Measurements from ENCODE around the gene ASTN2. TPM values are rescaled to one million over a fixed set of nuclear protein-coding genes. Genes with fewer than 3 reads are reported as not detected.

ASTN2 gene
- total and polyA plus RNA-seq, 4 donors, result 0.57 to 2.9 (median 1.4) TPM

DNA sequence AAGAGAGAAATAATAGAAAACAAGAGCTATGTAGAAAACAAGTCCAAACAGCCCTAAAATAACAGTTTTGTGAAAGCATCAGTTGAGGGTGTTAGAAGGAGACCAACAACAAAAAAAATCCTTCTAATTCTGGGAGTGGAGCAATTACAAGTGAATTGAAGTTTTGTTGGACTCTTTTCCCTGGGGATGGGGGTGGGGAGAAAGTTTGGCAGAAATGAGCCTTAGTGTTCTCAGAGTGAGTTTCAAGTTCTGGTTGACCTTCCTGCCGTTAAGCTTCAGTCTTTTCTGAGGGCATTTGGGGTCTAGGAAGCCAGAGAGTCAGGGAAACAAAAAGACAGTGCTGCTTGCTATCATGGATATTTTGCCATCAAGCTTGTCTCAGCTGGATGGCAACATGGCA is 834.0 kb downstream of the ASTN2 start:
- H3K27me3 ChIP-seq (ENCODE audit: control insufficient read depth in 4 of 4, insufficient read depth in 4 of 4, low read length in 3 of 4), result no peaks in the 10 kb centered on the region
- no peaks in the 10 kb centered on the region for H3K9me3 ChIP-seq (ENCODE audit: control insufficient read depth in 4 of 4, low read length in 3 of 4)
- no peak overlapping the region for H3K4me3 ChIP-seq (ENCODE audit: low read depth in 1 of 3, low read length in 3 of 3)
- 77% methylated on average over 1 of the region's 1 CpG for WGBS
- H3K27ac ChIP-seq (ENCODE audit: low read depth in 1 of 2, low read length in 2 of 2), result no peak overlapping the region
- no peak for DNase-seq (ENCODE audit: low spot score)
- no peaks in the 10 kb centered on the region for H3K36me3 ChIP-seq (ENCODE audit: control insufficient read depth in 4 of 4, insufficient read depth in 3 of 4, low read depth in 1 of 4, low read length in 3 of 4)
- H3K9ac ChIP-seq (ENCODE audit: low read depth in 1 of 2, low read length in 2 of 2), result no peak overlapping the region
- H3K4me1 ChIP-seq (ENCODE audit: control insufficient read depth in 4 of 4, insufficient read depth in 4 of 4, low read length in 3 of 4), result no peaks in the 10 kb centered on the region
- TF ChIP-seq RXRA (IDR thresholded peaks at IDR 0.05) (peak; percentile 46 to 50), REST (IDR thresholded peaks at IDR 0.05) (no peak)

GRCh38 chr9:116576386-116576785 is 838.5 kb downstream of the ASTN2 start:
- DNase-seq (ENCODE audit: low spot score), result no peak
- Histone ChIP-seq H3K9ac (ENCODE audit: low read depth in 1 of 2, low read length in 2 of 2) (no peak overlapping the region), H3K4me3 (ENCODE audit: low read depth in 1 of 3, low read length in 3 of 3) (no peak overlapping the region), H3K36me3 (ENCODE audit: control insufficient read depth in 4 of 4, insufficient read depth in 3 of 4, low read depth in 1 of 4, low read length in 3 of 4) (no peaks in the 10 kb centered on the region), H3K27me3 (ENCODE audit: control insufficient read depth in 4 of 4, insufficient read depth in 4 of 4, low read length in 3 of 4) (no peaks in the 10 kb centered on the region), H3K9me3 (ENCODE audit: control insufficient read depth in 4 of 4, low read length in 3 of 4) (no peaks in the 10 kb centered on the region), H3K4me1 (ENCODE audit: control insufficient read depth in 4 of 4, insufficient read depth in 4 of 4, low read length in 3 of 4) (peaks cover 2 to 23% (median 18%) of the 10 kb centered on the region in 4 donors), H3K27ac (ENCODE audit: low read depth in 1 of 2, low read length in 2 of 2) (no peak overlapping the region)
- WGBS, result 76% methylated on average over 4 of the region's 4 CpGs
- TF ChIP-seq RAD21 (IDR thresholded peaks at IDR 0.05), result no peak

GRCh38 chr9:116574027-116574679 is 840.7 kb downstream of the ASTN2 start:
- H3K4me3 ChIP-seq (ENCODE audit: low read depth in 1 of 3, low read length in 3 of 3), result no peak overlapping the region
- H3K27ac ChIP-seq (ENCODE audit: low read depth in 1 of 2, low read length in 2 of 2), result no peak overlapping the region
- H3K9ac ChIP-seq (ENCODE audit: low read depth in 1 of 2, low read length in 2 of 2), result no peak overlapping the region
- no peak for DNase-seq (ENCODE audit: low spot score)
- no peaks in the 10 kb centered on the region for H3K9me3 ChIP-seq (ENCODE audit: control insufficient read depth in 4 of 4, low read length in 3 of 4)
- no peaks in the 10 kb centered on the region for H3K27me3 ChIP-seq (ENCODE audit: control insufficient read depth in 4 of 4, insufficient read depth in 4 of 4, low read length in 3 of 4)
- H3K36me3 ChIP-seq (ENCODE audit: control insufficient read depth in 4 of 4, insufficient read depth in 3 of 4, low read depth in 1 of 4, low read length in 3 of 4), result no peaks in the 10 kb centered on the region
- H3K4me1 ChIP-seq (ENCODE audit: control insufficient read depth in 4 of 4, insufficient read depth in 4 of 4, low read length in 3 of 4), result peaks cover 2 to 30% (median 18%) of the 10 kb centered on the region in 4 donors
- WGBS, result 54% methylated on average over 1 of the region's 1 CpG
- TF ChIP-seq NR2F2 (IDR thresholded peaks at IDR 0.05) (no peak), YY1 (IDR thresholded peaks at IDR 0.05) (peak; percentile 27), HNF4A (conservative IDR thresholded peaks at IDR 0.05) (peak; percentile 32 to 45), EGR1 (IDR thresholded peaks at IDR 0.05; ENCODE audit: low read depth in 2 of 2) (no peak), REST (IDR thresholded peaks at IDR 0.05) (no peak), RXRA (IDR thresholded peaks at IDR 0.05) (peak in 1 of 2 donors; percentile 61), FOXA1 (IDR thresholded peaks at IDR 0.05) (peak; percentile 78), HNF4G (IDR thresholded peaks at IDR 0.05) (no peak), JUND (IDR thresholded peaks at IDR 0.05) (no peak), RAD21 (IDR thresholded peaks at IDR 0.05) (peak; percentile 49 to 58), SP1 (IDR thresholded peaks at IDR 0.05) (no peak), CTCF (IDR thresholded peaks at IDR 0.05; ENCODE audit: low read depth, low read length, missing input control) (no peak), TAF1 (conservative IDR thresholded peaks at IDR 0.05) (no peak), FOXA2 (IDR thresholded peaks at IDR 0.05) (peak; percentile 88), ATF3 (IDR thresholded peaks at IDR 0.05) (no peak)
- TF ChIP-seq, protein P1, sequence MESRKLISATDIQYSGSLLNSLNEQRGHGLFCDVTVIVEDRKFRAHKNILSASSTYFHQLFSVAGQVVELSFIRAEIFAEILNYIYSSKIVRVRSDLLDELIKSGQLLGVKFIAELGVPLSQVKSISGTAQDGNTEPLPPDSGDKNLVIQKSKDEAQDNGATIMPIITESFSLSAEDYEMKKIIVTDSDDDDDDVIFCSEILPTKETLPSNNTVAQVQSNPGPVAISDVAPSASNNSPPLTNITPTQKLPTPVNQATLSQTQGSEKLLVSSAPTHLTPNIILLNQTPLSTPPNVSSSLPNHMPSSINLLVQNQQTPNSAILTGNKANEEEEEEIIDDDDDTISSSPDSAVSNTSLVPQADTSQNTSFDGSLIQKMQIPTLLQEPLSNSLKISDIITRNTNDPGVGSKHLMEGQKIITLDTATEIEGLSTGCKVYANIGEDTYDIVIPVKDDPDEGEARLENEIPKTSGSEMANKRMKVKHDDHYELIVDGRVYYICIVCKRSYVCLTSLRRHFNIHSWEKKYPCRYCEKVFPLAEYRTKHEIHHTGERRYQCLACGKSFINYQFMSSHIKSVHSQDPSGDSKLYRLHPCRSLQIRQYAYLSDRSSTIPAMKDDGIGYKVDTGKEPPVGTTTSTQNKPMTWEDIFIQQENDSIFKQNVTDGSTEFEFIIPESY (IDR thresholded peaks at IDR 0.05), result peak; percentile 25
- TF ChIP-seq, protein P2, sequence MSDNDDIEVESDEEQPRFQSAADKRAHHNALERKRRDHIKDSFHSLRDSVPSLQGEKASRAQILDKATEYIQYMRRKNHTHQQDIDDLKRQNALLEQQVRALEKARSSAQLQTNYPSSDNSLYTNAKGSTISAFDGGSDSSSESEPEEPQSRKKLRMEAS (IDR thresholded peaks at IDR 0.05), result peak; percentile 57

All from liver (tissue), 9 donors.